GM10248 (cell line): ENCODE measurements around the gene DPT.

ENCODE experiments used
- CTCF ChIA-PET: fragments of 300-600 bp; sonication (Branson Sonifier 250); formaldehyde crosslinking; extraction: SDS; loops from one replicate; lab custom pipeline; 2021; ENCODE audit warnings: antibody characterized with exemption; lab: Yijun Ruan, JAX
- POLR2A ChIA-PET: fragments of 350-650 bp; sonication (Branson Sonifier 250); formaldehyde crosslinking; extraction: SDS; loops from one replicate; lab custom pipeline; 2020; ENCODE audit warnings: antibody characterized with exemption; lab: Yijun Ruan, JAX
- DNase-seq: peaks from one replicate; pipeline ENCODE4 v3.0.0; 2012; ENCODE audit errors: extremely low spot score
- TF ChIP-seq, protein P1 (sequence below): IDR thresholded peaks from 2 replicates; pipeline ENCODE4 v1.5.1; 2012; ENCODE audit warnings: mild to moderate bottlenecking, low read depth; ENCODE audit errors: extremely low read depth, missing control alignments, control extremely low read depth

The DPT gene

DNA sequence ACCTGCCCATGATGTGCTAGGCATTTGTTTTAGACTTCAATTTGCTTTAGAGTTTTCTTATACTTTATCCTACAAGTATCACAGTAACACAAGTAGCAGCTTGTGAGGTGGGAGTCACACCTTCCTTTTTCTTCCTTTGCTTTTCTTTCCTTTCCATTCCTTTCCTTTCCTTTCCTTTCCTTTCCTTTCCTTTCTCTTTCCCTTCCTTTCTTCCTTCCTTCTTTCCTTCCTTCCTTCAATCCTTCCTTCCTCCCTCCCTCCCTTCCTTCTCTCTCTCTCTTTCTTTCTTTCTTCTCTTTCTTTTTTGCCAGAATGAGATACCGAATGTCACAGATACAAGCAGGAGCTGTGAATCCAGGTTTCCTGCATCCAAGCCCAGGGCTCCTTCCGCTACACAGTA, 3.9 kb downstream of the DPT start:
- CTCF ChIA-PET, result interaction anchor here (0.7 to 1.7 kb wide), 4 partner anchors 10 to 28 kb away, joined by 3 to 5 read pairs (median 3); no protein-coding TSS in a partner anchor
- POLR2A ChIA-PET, result no interaction called here
- no peak for DNase-seq
- TF ChIP-seq, protein P1, sequence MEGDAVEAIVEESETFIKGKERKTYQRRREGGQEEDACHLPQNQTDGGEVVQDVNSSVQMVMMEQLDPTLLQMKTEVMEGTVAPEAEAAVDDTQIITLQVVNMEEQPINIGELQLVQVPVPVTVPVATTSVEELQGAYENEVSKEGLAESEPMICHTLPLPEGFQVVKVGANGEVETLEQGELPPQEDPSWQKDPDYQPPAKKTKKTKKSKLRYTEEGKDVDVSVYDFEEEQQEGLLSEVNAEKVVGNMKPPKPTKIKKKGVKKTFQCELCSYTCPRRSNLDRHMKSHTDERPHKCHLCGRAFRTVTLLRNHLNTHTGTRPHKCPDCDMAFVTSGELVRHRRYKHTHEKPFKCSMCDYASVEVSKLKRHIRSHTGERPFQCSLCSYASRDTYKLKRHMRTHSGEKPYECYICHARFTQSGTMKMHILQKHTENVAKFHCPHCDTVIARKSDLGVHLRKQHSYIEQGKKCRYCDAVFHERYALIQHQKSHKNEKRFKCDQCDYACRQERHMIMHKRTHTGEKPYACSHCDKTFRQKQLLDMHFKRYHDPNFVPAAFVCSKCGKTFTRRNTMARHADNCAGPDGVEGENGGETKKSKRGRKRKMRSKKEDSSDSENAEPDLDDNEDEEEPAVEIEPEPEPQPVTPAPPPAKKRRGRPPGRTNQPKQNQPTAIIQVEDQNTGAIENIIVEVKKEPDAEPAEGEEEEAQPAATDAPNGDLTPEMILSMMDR, result no peak

DNA sequence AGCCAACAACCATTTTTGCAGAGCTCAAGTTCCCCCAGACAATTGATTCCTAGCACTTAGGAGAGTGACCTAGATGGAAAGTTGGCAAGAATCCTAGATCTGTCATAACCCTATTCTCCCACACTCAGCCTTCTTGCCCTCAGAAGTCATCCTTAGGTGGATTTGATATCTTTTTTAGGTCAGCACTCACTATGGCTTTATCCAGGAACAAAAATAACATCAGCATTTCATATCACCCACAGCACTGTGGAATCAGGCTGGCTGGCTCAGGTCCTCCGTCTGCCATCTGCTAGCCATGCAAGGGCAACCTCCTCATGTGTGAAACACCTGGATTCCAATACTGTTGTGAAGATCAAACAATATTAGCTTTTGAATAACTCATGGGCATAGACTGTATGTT, 6.0 kb downstream of the DPT start:
- POLR2A ChIA-PET, result no interaction called here
- TF ChIP-seq, protein P1, result no peak
- no peak for DNase-seq
- CTCF ChIA-PET, result no interaction called here

DNA sequence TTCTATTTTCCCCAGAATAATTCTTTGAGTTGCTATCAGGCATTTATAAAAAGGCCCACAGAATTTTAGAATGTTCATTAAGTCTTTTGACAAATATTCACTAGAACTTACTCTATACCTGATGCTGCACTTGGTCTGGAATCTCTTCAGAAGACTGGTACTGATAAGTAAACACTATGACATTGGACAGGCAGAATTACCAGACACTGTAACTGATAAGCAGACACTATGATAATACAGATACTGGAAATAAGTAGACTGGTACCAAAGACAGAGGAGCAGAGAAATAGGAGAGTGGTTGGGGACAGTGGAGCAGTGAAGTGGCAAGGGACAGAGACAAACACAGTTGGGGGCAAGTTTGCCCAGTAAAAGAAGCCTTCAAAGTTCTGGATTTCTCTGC, 8.2 kb downstream of the DPT start:
- POLR2A ChIA-PET, result no interaction called here
- CTCF ChIA-PET, result no interaction called here
- TF ChIP-seq, protein P1, result no peak
- no peak for DNase-seq

DNA sequence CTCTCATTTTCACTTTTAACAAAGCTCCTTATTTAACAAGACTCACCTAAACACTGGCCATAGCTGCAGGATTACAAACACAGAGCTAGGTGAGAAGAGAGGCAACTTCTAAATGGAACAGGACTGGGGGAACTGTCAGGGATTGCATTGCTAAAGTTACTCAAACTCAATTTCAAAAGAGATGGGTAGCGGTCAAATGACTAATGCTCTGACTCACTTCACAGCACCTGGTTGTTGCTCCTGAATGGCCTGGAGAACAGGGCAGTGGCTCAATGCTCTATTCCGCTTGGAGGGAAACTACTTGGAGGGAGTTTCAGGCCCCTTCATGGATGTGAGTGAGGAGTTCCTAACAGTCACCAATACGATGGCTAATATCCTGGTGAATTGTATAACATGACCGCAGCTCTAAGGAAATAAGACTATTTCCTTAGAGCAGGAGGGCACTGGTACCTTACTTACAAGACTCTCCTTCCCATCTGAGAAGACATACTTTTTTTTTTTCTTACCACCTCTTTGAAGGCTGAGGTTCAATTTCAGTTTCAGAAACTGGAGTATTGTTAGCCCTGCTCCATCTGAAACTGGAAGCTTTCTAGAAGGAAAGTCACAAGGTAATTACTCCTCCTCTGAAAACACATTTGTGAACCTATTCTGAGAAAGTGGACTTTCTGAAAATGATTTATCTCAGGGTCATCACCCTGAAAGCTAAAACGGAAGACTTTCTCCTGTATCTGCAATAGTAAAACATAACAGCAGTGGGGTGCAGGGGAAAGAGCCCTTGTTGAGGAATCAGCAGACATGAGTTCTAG, 9.5 kb downstream of the DPT start:
- POLR2A ChIA-PET, result no interaction called here
- TF ChIP-seq, protein P1, result no peak
- peak; percentile 29 for DNase-seq
- CTCF ChIA-PET, result interaction anchor here (0.7 to 1.9 kb wide), 10 partner anchors 8 to 519 kb away, joined by 3 to 9 read pairs (median 3); partner anchors contain the start of gene DPT

DNA sequence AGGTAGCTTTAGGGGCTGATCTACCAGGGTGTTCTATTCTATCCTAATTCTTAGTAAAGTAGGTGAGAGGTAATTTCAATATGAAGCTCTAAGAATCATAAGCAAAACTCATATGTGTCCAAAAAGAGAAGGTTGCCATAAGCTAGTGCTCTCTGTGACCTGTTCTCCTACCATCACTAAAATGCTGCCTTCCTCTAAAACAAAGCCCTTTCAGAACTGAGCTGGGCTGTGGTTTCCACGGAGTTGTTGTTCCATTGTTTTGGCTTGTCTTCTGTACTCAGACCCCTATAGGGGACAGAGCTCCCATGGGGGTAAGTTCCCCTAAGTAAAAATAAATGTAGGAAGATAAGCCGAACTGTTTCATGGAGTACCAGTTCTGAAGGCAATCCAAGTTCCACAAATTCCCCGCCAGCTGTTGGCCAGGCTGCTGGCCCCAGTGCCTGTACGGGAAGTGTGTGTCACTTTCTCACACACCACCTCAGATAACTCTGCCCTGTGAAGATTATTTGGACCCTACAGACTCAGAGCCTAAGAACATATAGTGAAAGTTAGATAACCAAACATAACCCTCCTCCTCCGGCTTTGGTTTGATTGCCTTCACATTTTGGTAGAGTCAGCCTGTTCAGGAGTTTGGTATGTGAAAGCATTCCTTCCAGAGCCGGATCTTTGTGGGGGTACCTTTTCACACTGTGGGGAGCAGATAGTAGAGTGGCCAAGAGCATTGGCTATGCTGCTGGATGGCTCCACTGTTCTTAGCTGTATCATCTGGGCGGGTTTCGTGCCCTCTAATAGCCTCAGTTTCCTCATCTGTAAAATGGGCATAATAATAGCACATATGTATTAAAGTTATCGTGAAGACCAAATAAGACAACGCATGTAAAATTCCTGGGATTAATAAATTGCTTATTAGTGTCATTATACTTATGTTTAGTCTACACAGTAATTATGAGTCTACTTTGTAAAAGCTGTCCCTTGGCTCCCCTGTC, 10.8 kb downstream of the DPT start:
- no peak for DNase-seq
- TF ChIP-seq, protein P1, result no peak
- ChIA-PET CTCF (interaction anchor here (0.7 to 1.9 kb wide), 7 partner anchors 8 to 46 kb away, joined by 3 to 9 read pairs (median 4); partner anchors contain the start of gene DPT), POLR2A (no interaction called here)

DNA sequence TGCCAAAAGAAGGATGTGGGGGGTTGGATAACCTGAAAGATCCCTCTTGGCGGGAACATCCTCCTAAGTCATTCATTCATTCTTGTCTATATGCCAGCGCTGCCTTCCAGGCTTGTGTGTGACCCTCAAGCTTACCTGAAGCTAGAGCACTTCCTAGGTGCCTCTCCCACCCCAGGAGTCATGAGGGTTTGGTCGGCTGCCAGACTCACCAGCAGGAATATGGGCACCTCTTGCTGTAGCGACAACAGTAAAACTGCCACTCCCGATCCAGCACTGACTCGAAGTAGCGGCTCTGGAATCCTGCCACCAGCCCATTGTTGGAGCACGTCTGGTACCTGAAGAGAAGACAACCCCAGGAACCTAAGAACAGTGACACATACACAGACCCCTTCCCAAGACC, 15.0 kb downstream of the DPT start:
- CTCF ChIA-PET, result interaction anchor here (1.1 kb wide), 1 partner anchor 11 kb away, joined by 3 read pairs; no protein-coding TSS in a partner anchor

More for the DNA sequence above, 15.0 kb downstream of the DPT start:
- POLR2A ChIA-PET, result no interaction called here
- DNase-seq, result no peak
- TF ChIP-seq, protein P1, result no peak
